HG02678 (cell line): ENCODE data around the gene UFSP1.
"Not testable (repeated sequence)": the region's sequence is repeated elsewhere in the genome, so short reads cannot be mapped to it uniquely, and the experiment has no call there.

ENCODE experiments used
- ATAC-seq: cut with Tn5 transposase; IDR thresholded peaks from one replicate; pipeline ENCODE4 v1.9.1; 2021; ENCODE audit warnings: mild to moderate bottlenecking, moderate library complexity; ENCODE audit not compliant: unreplicated experiment

The UFSP1 gene

DNA sequence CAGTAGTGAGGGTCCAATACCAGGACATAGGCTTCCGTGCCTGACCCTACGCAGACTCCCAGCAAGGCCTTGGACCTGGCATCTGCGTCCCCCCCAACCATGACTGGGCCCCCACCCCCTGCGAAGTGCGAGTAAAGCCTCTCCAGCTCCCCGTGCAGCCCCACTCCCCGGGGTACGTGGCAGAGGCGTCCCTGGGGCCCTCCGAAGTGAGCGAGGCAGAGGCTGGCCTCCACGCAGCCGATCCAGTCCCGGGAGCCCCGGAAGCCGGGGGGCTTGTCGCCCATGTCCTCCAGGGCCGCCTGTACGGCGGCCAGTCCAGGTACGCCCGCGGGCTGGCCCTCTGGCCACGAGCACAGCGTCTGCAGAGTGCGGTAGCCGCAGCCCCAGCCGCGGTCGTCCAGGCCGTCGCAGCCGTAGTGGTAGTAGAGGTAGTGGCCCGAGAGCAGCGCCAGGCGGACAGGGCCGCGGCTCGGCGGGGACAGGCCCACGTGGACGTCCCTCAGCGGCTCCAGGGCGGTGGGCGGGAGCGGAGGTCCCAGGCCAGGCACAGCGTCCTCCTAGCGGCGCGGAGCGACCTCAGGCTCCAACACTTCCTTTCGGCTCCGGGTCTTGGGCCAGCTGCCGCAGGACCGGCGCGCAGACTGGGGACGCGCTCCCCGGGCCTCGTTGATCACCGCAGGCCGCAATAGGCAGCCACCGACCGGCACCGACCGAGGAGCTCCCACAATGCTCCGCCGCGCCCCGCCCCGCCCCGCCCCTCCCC is at the start of gene UFSP1:
UFSP1 (minus strand) TSS at position 728 of the 763 bp plus-strand sequence; CDS start at position 284, 444 bp downstream.
- no peak for ATAC-seq

DNA sequence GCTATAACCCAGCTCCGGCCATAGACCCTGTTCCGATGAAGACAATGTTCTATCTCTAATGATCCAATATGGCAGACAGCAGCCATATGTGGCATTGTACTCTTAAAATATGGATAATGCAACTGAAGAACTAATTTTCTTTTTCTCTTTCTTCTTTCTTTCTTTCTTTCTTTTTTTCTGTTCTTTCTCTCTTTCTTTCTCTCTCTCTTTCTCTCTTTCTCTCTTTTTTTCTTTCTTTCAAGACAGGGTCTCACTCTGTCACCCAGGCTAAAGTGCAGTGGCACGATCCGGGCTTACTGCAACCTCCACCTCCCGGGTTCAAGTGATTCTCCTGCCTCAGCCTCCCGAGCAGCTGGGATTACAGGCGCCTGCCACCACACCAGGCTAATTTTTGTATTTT is 46.7 kb upstream of the UFSP1 start:
- not testable (repeated sequence) for ATAC-seq

GRCh38 chr7:100935381-100935780 is 45.9 kb upstream of the UFSP1 start:
- ATAC-seq, result not testable (repeated sequence)

GRCh38 chr7:100933734-100934133 is 44.2 kb upstream of the UFSP1 start:
- ATAC-seq, result no peak

DNA sequence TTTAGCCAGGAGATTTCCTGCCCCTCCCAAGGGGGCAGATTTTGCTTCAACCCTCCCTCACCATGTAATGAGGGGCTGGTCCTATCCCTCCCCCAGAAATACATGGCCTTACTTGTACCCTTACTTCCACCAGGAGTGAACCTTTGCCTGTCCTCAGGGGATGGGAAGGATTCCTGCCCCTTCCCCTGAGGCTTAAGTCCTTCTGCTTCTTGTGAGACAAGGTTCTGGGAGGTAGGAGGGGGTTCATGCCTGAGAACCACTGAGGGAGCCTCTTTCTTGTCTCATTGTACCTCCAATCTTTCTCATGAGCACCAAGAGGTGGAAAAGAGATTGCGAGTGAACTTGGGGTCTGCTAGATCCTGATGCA is 40.3 kb upstream of the UFSP1 start:
- ATAC-seq, result no peak

DNA sequence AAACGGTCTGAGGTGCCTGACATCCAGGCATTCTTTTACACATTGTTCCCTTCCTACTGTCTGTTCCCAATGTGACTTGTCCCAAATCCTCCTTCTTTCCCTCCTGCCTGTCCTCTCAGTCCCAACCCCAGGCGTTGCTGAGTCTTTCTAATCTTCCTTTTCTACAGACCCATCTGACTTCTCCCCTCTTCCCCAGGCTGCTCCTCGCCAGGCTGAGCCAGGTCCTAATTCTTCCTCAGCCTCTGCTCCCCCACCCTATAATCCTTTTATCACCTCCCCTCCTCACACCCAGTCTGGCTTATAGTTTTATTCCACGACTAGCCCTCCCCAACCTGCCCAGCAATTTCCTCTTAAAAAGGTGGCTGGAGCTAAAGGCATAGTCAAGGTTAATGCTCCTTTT is 34.1 kb upstream of the UFSP1 start:
- ATAC-seq, result not testable (repeated sequence)

DNA sequence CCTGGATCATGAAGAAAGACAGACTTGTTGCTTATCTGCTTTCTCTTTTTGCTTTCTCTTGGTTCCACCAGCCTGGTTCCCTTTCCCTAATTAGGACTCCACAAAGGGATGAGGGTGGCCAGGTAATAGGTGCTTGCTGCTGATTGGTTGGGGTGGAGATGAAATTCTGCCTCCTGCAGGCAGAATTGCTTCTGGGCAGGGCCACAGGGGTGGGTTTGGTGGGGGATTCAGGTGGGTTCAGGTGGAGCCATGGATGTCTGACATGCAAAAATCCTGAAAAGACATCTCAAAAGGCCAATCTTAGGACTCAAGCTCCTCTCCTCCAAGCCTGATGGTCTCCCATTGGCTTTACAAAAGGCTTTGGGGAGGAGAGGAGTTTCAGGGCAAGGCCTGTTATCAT is 31.5 kb upstream of the UFSP1 start:
- no peak for ATAC-seq

GRCh38 chr7:100919779-100920437 is 30.4 kb upstream of the UFSP1 start:
- not testable (repeated sequence) for ATAC-seq

DNA sequence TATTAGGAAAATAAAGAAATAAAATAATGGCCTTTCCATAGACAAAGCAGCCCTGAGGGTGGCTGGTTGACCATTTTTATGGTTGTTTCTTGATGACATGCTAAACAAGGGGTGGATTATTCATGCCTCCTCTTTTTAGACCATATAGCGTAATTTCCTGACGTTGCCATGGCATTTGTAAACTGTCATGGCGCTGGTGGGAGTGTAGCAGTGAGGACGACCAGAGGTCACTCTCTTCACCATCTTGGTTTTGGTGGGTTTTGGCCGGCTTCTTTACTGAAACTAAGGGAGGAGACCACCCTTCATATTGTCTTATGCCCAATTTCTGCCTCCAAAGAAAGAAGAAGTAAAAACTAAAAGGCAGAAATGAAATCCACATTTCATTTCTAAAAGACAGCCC is 29.8 kb upstream of the UFSP1 start:
- not testable (repeated sequence) for ATAC-seq

GRCh38 chr7:100914879-100915447 is 25.4 kb upstream of the UFSP1 start:
- no peak for ATAC-seq

- ATAC-seq, result no peak
Observed at GRCh38 chr7:100914208-100914878, 24.8 kb upstream of the UFSP1 start.

- no peak for ATAC-seq
Observed at GRCh38 chr7:100911484-100911883, 22.0 kb upstream of the UFSP1 start.

GRCh38 chr7:100910443-100910842 is 20.9 kb upstream of the UFSP1 start:
- ATAC-seq, result not testable (repeated sequence)

DNA sequence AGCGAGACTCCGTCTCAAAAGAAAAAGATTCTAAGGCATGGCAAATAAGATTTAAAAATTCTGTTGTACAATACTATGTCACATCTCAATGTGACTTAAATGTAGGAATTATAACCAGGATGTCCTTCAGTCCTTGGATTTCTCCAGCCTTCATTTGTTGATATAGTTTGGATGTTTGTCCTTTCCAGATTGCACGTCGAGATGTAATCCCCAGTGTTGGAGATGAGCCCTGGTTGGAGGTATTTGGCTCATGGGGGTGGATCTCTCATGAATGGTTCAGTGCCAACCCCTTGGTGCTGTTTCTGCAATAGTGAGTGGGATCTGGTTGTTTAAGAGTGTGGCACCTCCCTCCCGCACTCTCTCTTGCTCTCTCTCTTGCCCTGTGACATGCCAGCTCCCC is 19.0 kb upstream of the UFSP1 start:
- no peak for ATAC-seq

- ATAC-seq, result no peak
Observed at GRCh38 chr7:100902638-100903037, 13.1 kb upstream of the UFSP1 start.

GRCh38 chr7:100901921-100902332 is 12.4 kb upstream of the UFSP1 start:
- ATAC-seq, result no peak

DNA sequence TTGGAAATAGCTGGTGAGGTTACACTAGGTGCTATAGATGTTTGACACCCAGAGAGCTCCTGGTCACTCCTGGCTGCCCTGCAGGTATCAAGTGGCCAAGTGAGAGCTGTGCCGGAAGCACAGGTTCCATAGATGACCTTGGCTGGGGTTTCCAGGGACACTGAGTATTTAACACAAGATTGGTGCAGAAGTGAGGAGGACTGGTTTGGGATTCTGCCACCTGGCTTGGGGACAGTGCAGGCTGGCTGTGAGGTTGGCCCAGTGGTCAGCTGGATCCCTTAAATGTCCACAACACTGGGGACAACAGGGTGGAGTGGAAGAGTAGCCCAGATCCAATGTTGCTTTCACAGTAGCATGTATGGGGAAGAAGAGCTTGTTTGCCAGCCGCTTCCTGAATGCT is 11.5 kb upstream of the UFSP1 start:
- ATAC-seq, result no peak

GRCh38 chr7:100899432-100899831 is 9.9 kb upstream of the UFSP1 start:
- ATAC-seq, result no peak

GRCh38 chr7:100897772-100898454 is 8.4 kb upstream of the UFSP1 start:
- ATAC-seq, result no peak

DNA sequence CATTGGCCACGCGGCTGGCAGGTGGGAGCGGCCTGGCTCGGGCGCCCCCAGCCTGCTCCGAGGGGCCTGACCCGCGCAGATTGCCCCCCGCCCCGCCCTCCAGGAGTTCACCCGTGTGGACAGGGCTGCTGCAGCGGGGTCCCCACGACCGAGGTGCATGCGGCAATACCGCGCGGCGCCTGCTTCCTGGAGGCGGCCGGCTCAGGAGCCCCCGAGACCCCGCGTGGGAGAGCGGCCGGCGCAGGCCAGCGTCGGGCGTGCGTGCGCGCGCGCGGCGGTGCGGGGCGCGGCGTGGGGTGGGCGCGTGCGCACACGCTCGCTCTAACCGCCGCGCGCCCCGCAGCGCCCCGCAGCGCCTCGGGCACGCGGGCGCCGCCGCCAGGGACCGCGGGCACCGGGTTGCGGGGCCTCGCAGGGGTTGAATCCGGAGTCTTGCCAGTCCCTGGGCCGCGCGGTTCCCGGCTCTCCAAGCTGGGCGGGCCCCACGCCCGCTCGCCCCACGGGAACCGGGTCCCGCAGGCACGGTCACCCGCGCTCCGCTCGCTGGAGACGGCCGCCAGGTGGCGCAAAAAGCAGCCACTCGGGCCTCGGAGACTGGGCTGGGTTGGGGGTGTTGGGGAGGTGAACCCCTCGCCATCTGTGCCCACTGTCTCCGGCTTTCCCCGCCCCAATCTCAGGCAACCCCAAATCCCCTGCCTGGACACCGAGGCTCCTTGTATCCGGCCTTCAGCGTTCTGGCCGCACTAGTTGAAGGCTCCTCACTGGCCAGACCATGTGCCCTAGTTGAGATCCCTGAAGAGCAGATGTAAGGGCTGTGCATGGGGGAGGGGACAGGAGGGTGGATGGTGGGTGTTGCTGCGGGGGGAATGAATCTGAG is 7.5 kb upstream of the UFSP1 start:
- no peak for ATAC-seq
